PFSK-1 (cell line): ENCODE results near the gene BTBD1.

Experiments
- FOXP2 ChIP-seq: optimal IDR thresholded peaks from 2 replicates; pipeline ENCODE3; 2011; ENCODE audit warnings: borderline replicate concordance, control low read depth, inconsistent platforms; ENCODE audit not compliant: insufficient read depth; ENCODE audit errors: extremely low read length, extremely low read depth
- POLR2AphosphoS5 ChIP-seq: IDR thresholded peaks from 2 replicates; pipeline ENCODE4 v1.6.1; 2012; ENCODE audit warnings: low read depth, mild to moderate bottlenecking, control low read depth, low read length, moderate library complexity
- REST ChIP-seq, 2 experiments: IDR thresholded peaks; 2 replicates each; pipeline versions ENCODE4 v1.6.1 to v1.8.0; 2011 to 2012; ENCODE audit warnings: low read depth in 2 of 2, low read length in 2 of 2, control low read depth in 1 of 2, inconsistent platforms in 1 of 2, mild to moderate bottlenecking in 1 of 2, moderate library complexity in 1 of 2; ENCODE audit not compliant: insufficient read depth in 1 of 2
- SIN3A ChIP-seq: IDR thresholded peaks from 2 replicates; pipeline ENCODE4 v1.6.1; 2012; ENCODE audit warnings: mild to moderate bottlenecking, low read length, moderate library complexity, borderline replicate concordance; ENCODE audit not compliant: insufficient read depth
- TAF1 ChIP-seq: IDR thresholded peaks from 2 replicates; pipeline ENCODE4 v1.6.1; 2012; ENCODE audit warnings: low read length, control low read depth, borderline replicate concordance; ENCODE audit not compliant: insufficient read depth

The BTBD1 gene

DNA sequence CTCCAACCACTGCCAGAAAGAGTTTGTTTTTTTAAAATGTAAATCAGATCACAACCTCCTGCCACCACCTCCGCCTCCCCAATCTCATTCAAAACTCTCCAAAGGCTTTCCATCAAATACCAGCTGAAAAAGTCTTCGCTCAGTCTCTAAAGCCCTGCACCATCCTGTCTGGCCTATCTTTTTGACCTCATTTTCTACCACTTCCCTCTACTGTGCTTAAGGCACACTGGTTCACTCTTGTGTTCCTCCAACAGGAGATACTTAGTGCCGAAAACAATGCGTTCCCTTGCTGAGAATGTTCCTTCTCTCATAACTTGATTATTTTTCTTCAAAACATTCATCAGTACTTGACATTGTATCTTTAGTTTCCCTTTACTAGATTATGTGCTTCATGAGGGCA lies 3.5 kb downstream of the BTBD1 start:
- TF ChIP-seq SIN3A = no peak
- no peak for TF ChIP-seq REST (IDR thresholded peaks at IDR 0.05; ENCODE audit: insufficient read depth in 1 of 2, low read depth in 2 of 2, low read length in 2 of 2)
- TF ChIP-seq FOXP2 = no peak
- TF ChIP-seq TAF1 = no peak
- no peak for TF ChIP-seq POLR2AphosphoS5

- TF ChIP-seq POLR2AphosphoS5 = no peak
Measured at GRCh38 chr15:83062768-83063180, 4.3 kb downstream of the BTBD1 start.

DNA sequence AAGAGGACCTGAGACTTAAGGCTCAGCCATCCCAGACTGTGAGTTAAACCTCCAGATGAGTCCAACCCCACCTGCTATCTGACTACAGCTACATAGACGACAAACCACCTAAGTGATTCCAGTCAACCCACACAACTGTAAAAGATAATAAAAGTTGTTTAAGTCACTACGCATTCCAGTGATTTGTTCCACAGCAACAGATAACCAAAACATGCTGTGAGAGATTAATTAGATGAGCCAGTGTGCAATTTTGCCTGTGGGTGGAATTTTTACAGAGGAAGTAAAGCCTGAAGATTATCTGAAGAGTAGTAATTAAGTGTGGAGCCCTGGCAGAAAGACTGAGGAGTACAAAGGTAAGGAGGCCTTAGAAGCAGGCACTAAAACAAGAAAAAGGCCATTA lies 5.4 kb downstream of the BTBD1 start:
- no peak for TF ChIP-seq REST (IDR thresholded peaks at IDR 0.05; ENCODE audit: insufficient read depth in 1 of 2, low read depth in 2 of 2, low read length in 2 of 2)
- TF ChIP-seq SIN3A = no peak
- TF ChIP-seq FOXP2 = no peak
- TF ChIP-seq POLR2AphosphoS5 = no peak
- TF ChIP-seq TAF1 = no peak

DNA sequence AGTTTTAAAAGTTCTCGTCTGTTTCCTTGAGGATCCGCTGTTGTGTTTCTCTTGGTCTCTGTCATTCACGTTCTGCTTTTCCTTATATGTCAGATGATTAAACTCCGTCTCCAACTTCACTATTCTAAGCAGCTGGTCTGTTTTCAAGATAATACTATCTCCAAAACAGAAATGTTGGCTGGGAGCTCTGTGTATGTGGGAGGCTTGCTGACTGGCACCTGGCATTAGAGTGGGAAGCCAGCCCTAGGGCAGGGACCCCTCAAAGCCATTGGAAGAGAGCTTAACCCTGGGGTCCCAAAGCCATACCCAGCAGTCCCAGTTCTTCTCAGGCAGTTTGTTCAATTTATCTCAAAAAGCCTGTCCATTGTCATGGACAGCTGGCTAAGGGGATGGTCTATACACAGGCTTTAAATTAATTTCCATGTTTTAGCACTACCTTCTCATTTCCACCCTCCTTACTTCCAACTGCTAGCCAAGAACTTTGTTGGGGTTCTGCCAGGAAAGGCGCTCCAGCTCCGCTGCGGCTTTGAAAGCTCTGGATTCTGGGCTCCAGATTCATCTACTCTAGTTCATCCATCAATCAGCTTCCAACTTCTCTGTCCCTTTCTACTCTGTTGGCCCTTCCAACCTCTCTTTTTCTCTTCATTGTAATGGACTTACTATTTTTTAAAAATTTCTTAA lies 9.2 kb downstream of the BTBD1 start:
- TF ChIP-seq REST (IDR thresholded peaks at IDR 0.05; ENCODE audit: insufficient read depth in 1 of 2, low read depth in 2 of 2, low read length in 2 of 2) (no peak), FOXP2 (no peak), SIN3A (no peak), TAF1 (no peak), POLR2AphosphoS5 (no peak)

DNA sequence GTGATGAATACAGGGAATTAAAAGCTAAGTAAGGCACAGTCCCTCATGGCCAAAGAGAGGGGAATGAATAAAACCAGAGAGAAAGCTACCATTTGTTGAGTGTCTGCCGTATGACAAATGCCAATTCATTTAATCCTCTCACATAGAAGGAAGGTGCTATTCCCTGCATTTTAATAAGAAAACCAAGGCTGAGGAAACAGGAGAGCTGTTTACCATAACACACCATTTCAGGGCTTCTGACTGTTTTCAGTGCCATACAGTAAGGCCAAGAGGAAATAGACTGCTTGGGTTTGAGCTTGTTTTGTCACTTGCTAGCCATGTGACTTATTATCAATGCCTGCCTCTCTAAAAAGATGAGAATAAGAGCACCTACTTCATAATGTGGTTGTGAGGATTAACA lies 10.1 kb downstream of the BTBD1 start:
- no peak for TF ChIP-seq FOXP2

DNA sequence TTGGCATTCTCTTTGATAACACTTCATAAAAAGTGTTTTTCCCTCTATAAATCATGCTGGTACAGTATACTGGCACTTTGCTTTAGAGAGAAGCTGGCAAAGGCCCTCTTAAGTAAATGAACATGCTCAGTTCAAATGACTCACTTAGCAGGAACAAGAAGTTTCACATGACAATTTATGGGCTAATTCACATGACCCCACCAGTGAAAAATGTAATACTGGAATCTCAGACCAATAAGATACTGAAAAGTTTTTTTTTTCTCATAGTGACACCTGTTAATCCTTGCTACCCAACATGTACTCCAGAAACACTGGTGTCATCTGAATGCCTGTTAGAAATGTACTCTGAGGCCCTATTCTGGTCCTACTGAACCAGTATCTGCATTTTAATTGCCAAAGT lies 13.9 kb downstream of the BTBD1 start:
- TF ChIP-seq POLR2AphosphoS5 (no peak), TAF1 (no peak), FOXP2 (no peak), REST (IDR thresholded peaks at IDR 0.05; ENCODE audit: insufficient read depth in 1 of 2, low read depth in 2 of 2, low read length in 2 of 2) (no peak), SIN3A (no peak)
